Breast epithelium (tissue), 4 donors: Measurements from ENCODE around the gene CDV3. TPM values are rescaled to one million over a fixed set of nuclear protein-coding genes. Genes with fewer than 3 reads are reported as not detected.

Source experiments
- DNase-seq, 2 donors: peaks; one replicate each; pipeline ENCODE4 v3.0.0-alpha.2; 2019; ENCODE audit warnings: low spot score in 2 of 2
- H3K27ac ChIP-seq, 2 donors: fragments of 200-600 bp; sonication (generic) in 1 of 2; one replicate each; pipeline ENCODE4 v1.5.1; 2016 to 2019; ENCODE audit warnings: mild to moderate bottlenecking in 1 of 2
- H3K27me3 ChIP-seq, 2 donors: fragments of 200-600 bp; sonication (generic) in 1 of 2; one replicate each; pipeline versions ENCODE4 v1.5.1 to v1.6.0; 2017 to 2019; ENCODE audit warnings: control low read depth in 1 of 2, mild to moderate bottlenecking in 1 of 2
- H3K36me3 ChIP-seq: fragments of 200-600 bp; one replicate; pipeline ENCODE4 v1.5.1; 2019
- H3K4me1 ChIP-seq, 2 donors: fragments of 200-600 bp; sonication (generic); one replicate each; pipeline ENCODE4 v1.5.1; 2016 to 2019; ENCODE audit warnings: control low read depth in 1 of 2
- H3K4me3 ChIP-seq, 3 donors: fragments of 200-600 bp; sonication (generic); 1 replicate in 2 of 3; 2 replicates in 1 of 3; pipeline ENCODE4 v1.5.1; 2016 to 2019; ENCODE audit warnings: mild to moderate bottlenecking in 3 of 3, moderate library complexity in 2 of 3
- H3K9me3 ChIP-seq, 2 donors: fragments of 200-600 bp; sonication (generic) in 1 of 2; one replicate each; pipeline ENCODE4 v1.5.1; 2016 to 2019; ENCODE audit warnings: control low read depth in 1 of 2
- CTCF ChIP-seq, 3 donors: fragments of 450-650 bp; IDR thresholded peaks; one replicate each; pipeline ENCODE4 v1.5.1; 2016 to 2017; ENCODE audit warnings: antibody characterized with exemption in 3 of 3, mild to moderate bottlenecking in 3 of 3, moderate library complexity in 3 of 3
- POLR2A ChIP-seq: fragments of 450-650 bp; IDR thresholded peaks from one replicate; pipeline ENCODE4 v1.6.1; 2016; ENCODE audit warnings: antibody characterized with exemption, mild to moderate bottlenecking, moderate library complexity
- POLR2AphosphoS5 ChIP-seq, 3 donors: sonication (generic); formaldehyde crosslinking; IDR thresholded peaks; one replicate each; pipeline ENCODE4 v1.6.1; 2017; ENCODE audit warnings: antibody characterized with exemption in 3 of 3
- intact Hi-C: fragments of 100-400 bp; cut with DNase I; formaldehyde crosslinking; loops from one replicate; pipeline ENCODE4 v1.15.1; 2023; ENCODE audit warnings: low total_unique reads
- total RNA-seq, 3 donors: library from RNA; depleted of rRNA; stranded (reverse); fragments of >200 nt; gene quantifications; one replicate each; pipeline ENCODE4 v1.1.0, GENCODE V29; 2016

The CDV3 gene
- total RNA-seq, 3 donors from 2014 or later: 119 to 188 (median 141) TPM

GRCh38 chr3:133570937-133571320, 2.6 kb upstream of the CDV3 start:
- peaks cover 0 to 10% of the 10 kb centered on the region in 2 donors for H3K4me1 ChIP-seq
- no peak for TF ChIP-seq CTCF (IDR thresholded peaks at IDR 0.05)
- no peak for TF ChIP-seq POLR2A
- TF ChIP-seq POLR2AphosphoS5 (IDR thresholded peaks at IDR 0.05): no peak
- no peak overlapping the region for H3K4me3 ChIP-seq
- DNase-seq: no peak
- no peaks in the 10 kb centered on the region for H3K9me3 ChIP-seq
- no peaks in the 10 kb centered on the region for H3K27me3 ChIP-seq
- H3K27ac ChIP-seq: peak overlapping the region; percentile 17 to 97
- H3K36me3 ChIP-seq: no peaks in the 10 kb centered on the region
- intact Hi-C loops: no loop called here

- Histone ChIP-seq H3K27me3 (no peaks in the 10 kb centered on the region), H3K4me3 (peak overlapping the region; percentile 27 to 84 (median 59)), H3K4me1 (peaks cover 0 to 16% of the 10 kb centered on the region in 2 donors), H3K9me3 (no peaks in the 10 kb centered on the region), H3K27ac (peak overlapping the region; percentile 97 to 99), H3K36me3 (no peaks in the 10 kb centered on the region)
- intact Hi-C loops: no loop called here
- no peak for DNase-seq
- TF ChIP-seq POLR2AphosphoS5 (IDR thresholded peaks at IDR 0.05): no peak
Measured at GRCh38 chr3:133572158-133573053, 1.1 kb upstream of the CDV3 start.

- Histone ChIP-seq H3K27me3 (no peaks in the 10 kb centered on the region), H3K27ac (peak overlapping the region; percentile 97 to 99), H3K9me3 (no peaks in the 10 kb centered on the region), H3K36me3 (no peaks in the 10 kb centered on the region), H3K4me1 (peaks cover 0 to 16% of the 10 kb centered on the region in 2 donors), H3K4me3 (peak overlapping the region; percentile 56 to 91 (median 84))
- intact Hi-C loops: no loop called here
- TF ChIP-seq POLR2AphosphoS5 (IDR thresholded peaks at IDR 0.05): peak; percentile 57 to 81 (median 67)
- TF ChIP-seq POLR2A: peak; percentile 28
- TF ChIP-seq CTCF (IDR thresholded peaks at IDR 0.05): peak; percentile 19 to 41 (median 33)
- peak; percentile 100 for DNase-seq
Measured at GRCh38 chr3:133573054-133573628, 345 bp upstream of the CDV3 start.

- no peaks in the 10 kb centered on the region for H3K9me3 ChIP-seq
- no peaks in the 10 kb centered on the region for H3K36me3 ChIP-seq
- H3K27me3 ChIP-seq: no peaks in the 10 kb centered on the region
- peak overlapping the region; percentile 56 to 91 (median 84) for H3K4me3 ChIP-seq
- H3K27ac ChIP-seq: peak overlapping the region; percentile 97 to 99
- H3K4me1 ChIP-seq: peaks cover 0 to 16% of the 10 kb centered on the region in 2 donors
- intact Hi-C loops: no loop called here
- TF ChIP-seq POLR2A (no peak), CTCF (IDR thresholded peaks at IDR 0.05) (no peak), POLR2AphosphoS5 (IDR thresholded peaks at IDR 0.05) (peak; percentile 65 to 83 (median 80))
- peak; percentile 48 to 63 for DNase-seq
Measured at GRCh38 chr3:133574260-133574881, 885 bp downstream of the CDV3 start.

GRCh38 chr3:133575086-133575485, 1.6 kb downstream of the CDV3 start:
- Histone ChIP-seq H3K27me3 (no peaks in the 10 kb centered on the region), H3K36me3 (no peaks in the 10 kb centered on the region), H3K27ac (peak overlapping the region; percentile 97 to 99), H3K4me1 (peaks cover 0 to 16% of the 10 kb centered on the region in 2 donors), H3K9me3 (no peaks in the 10 kb centered on the region), H3K4me3 (peak overlapping the region; percentile 56 to 91 (median 84))
- DNase-seq: no peak
- intact Hi-C loops: no loop called here
- no peak for TF ChIP-seq CTCF (IDR thresholded peaks at IDR 0.05)
- no peak for TF ChIP-seq POLR2AphosphoS5 (IDR thresholded peaks at IDR 0.05)
- TF ChIP-seq POLR2A: no peak
